Nephron (organoid): ENCODE results near the gene PRKN.
A peak's percentile ranks its signal among the peaks of the same experiment; 100 is the strongest.

ENCODE experiments used
- H3K27ac Mint-ChIP-seq, 3 experiments: 2 replicates each; pipeline ENCODE4 v1.8.0; 2020; ENCODE audit warnings: mixed read lengths in 3 of 3, mild to moderate bottlenecking in 2 of 3, moderate library complexity in 1 of 3
- H3K27me3 Mint-ChIP-seq: 2 replicates; pipeline ENCODE4 v1.8.0; 2021; ENCODE audit warnings: low read depth, mild to moderate bottlenecking, moderate library complexity, mixed read lengths
- H3K36me3 Mint-ChIP-seq: 2 replicates; pipeline ENCODE4 v1.8.0; 2020; ENCODE audit warnings: low read depth, mixed read lengths
- H3K4me1 Mint-ChIP-seq: 2 replicates; pipeline ENCODE4 v1.8.0; 2020; ENCODE audit warnings: mixed read lengths
- H3K4me3 Mint-ChIP-seq, 3 experiments: 2 replicates each; pipeline ENCODE4 v1.8.0; 2020; ENCODE audit warnings: mild to moderate bottlenecking in 3 of 3, mixed read lengths in 3 of 3, moderate library complexity in 2 of 3
- H3K9me3 Mint-ChIP-seq: 2 replicates; pipeline ENCODE4 v1.8.0; 2020; ENCODE audit warnings: mixed read lengths
- CTCF ChIP-seq, 3 experiments: fragments of 200-600 bp; sonication (generic); IDR thresholded peaks; one replicate each; pipeline ENCODE4 v1.5.0; 2021; ENCODE audit warnings: antibody characterized with exemption in 3 of 3; ENCODE audit not compliant: unreplicated experiment in 3 of 3

Gene PRKN

GRCh38 chr6:162082520-162082919 lies 645.0 kb downstream of the PRKN start:
- Mint-ChIP-seq H3K36me3 (no peaks in the 10 kb centered on the region), H3K4me1 (no peaks in the 10 kb centered on the region), H3K4me3 (no peak overlapping the region), H3K27me3 (no peaks in the 10 kb centered on the region), H3K9me3 (peaks cover 14% of the 10 kb centered on the region), H3K27ac (no peak overlapping the region)
- no peak for TF ChIP-seq CTCF (IDR thresholded peaks at IDR 0.05; ENCODE audit: unreplicated experiment in 3 of 3)

- no peak for TF ChIP-seq CTCF (IDR thresholded peaks at IDR 0.05; ENCODE audit: unreplicated experiment in 3 of 3)
- Mint-ChIP-seq H3K9me3 (peaks cover 17% of the 10 kb centered on the region), H3K4me3 (no peak overlapping the region), H3K27ac (no peak overlapping the region), H3K27me3 (no peaks in the 10 kb centered on the region), H3K4me1 (no peaks in the 10 kb centered on the region), H3K36me3 (no peaks in the 10 kb centered on the region)
Measured at GRCh38 chr6:162078667-162079066, 648.9 kb downstream of the PRKN start.

GRCh38 chr6:162078126-162078525 lies 649.4 kb downstream of the PRKN start:
- Mint-ChIP-seq H3K9me3 (peaks cover 17% of the 10 kb centered on the region), H3K27me3 (no peaks in the 10 kb centered on the region), H3K4me3 (no peak overlapping the region), H3K4me1 (no peaks in the 10 kb centered on the region), H3K27ac (no peak overlapping the region), H3K36me3 (no peaks in the 10 kb centered on the region)
- TF ChIP-seq CTCF (IDR thresholded peaks at IDR 0.05; ENCODE audit: unreplicated experiment in 3 of 3), result no peak

- Mint-ChIP-seq H3K9me3 (peaks cover 15% of the 10 kb centered on the region), H3K4me1 (no peaks in the 10 kb centered on the region), H3K27ac (peak overlapping the region in 2 of 3 experiments; percentile 19 to 32), H3K36me3 (no peaks in the 10 kb centered on the region), H3K27me3 (no peaks in the 10 kb centered on the region), H3K4me3 (no peak overlapping the region)
- no peak for TF ChIP-seq CTCF (IDR thresholded peaks at IDR 0.05; ENCODE audit: unreplicated experiment in 3 of 3)
Measured at GRCh38 chr6:162076816-162077215, 650.8 kb downstream of the PRKN start.

- no peak overlapping the region for H3K27ac Mint-ChIP-seq
- peaks cover 18% of the 10 kb centered on the region for H3K9me3 Mint-ChIP-seq
- H3K4me1 Mint-ChIP-seq, result no peaks in the 10 kb centered on the region
- H3K36me3 Mint-ChIP-seq, result no peaks in the 10 kb centered on the region
- H3K27me3 Mint-ChIP-seq, result no peaks in the 10 kb centered on the region
- no peak overlapping the region for H3K4me3 Mint-ChIP-seq
- no peak for TF ChIP-seq CTCF (IDR thresholded peaks at IDR 0.05; ENCODE audit: unreplicated experiment in 3 of 3)
Measured at GRCh38 chr6:162074641-162075275, 652.8 kb downstream of the PRKN start.

GRCh38 chr6:162070639-162071038 lies 656.9 kb downstream of the PRKN start:
- no peaks in the 10 kb centered on the region for H3K27me3 Mint-ChIP-seq
- peaks cover 39% of the 10 kb centered on the region for H3K9me3 Mint-ChIP-seq
- peaks cover 4% of the 10 kb centered on the region for H3K4me1 Mint-ChIP-seq
- no peak overlapping the region for H3K27ac Mint-ChIP-seq
- H3K36me3 Mint-ChIP-seq, result no peaks in the 10 kb centered on the region
- no peak for TF ChIP-seq CTCF (IDR thresholded peaks at IDR 0.05; ENCODE audit: unreplicated experiment in 3 of 3)
- H3K4me3 Mint-ChIP-seq, result no peak overlapping the region
